ENCODE data around the gene ATP10B.
"Not testable (repeated sequence)": the region's sequence is repeated elsewhere in the genome, so short reads cannot be mapped to it uniquely, and the experiment has no call there.

Gene ATP10B

DNA sequence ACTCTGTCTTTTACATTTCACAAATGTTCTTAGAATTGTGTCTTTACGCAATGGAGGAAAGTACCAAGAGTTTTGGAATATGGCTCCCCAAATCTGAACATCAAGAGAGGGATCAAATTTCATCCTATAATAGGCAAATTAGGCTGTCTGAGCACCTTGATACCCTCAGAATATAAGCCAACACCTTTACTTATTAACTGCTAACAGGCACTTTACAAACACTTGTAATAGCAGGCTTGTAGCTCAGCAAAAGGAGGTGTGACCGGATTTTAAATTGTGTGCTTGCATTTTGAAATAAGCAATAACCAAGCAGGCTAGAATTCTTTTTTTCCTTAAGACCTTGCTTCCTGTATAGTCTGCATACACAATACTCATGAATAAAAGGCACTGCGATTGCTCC, 92.0 kb downstream of the ATP10B start:
- no peak for DNase-seq (ENCODE audit: low spot score)

DNA sequence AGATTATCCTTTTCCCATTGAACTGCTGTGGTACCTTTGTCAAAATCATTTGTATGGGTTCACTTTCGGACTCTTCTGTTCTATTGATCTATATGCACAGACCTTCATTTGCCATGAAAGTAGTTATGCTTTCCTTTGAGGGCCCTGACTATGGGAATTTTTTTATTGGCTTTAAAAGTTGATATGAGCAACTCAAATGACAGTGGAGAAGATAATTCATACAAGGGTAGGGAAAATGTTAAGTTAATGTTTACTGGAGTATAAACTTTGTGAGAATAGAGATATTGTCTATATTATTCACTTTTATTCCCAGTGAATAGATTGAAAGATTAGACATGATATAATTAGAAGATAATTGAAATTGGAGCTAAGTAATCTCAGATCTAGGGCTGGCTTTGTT, 94.8 kb downstream of the ATP10B start:
- DNase-seq (ENCODE audit: low spot score), result no peak

DNA sequence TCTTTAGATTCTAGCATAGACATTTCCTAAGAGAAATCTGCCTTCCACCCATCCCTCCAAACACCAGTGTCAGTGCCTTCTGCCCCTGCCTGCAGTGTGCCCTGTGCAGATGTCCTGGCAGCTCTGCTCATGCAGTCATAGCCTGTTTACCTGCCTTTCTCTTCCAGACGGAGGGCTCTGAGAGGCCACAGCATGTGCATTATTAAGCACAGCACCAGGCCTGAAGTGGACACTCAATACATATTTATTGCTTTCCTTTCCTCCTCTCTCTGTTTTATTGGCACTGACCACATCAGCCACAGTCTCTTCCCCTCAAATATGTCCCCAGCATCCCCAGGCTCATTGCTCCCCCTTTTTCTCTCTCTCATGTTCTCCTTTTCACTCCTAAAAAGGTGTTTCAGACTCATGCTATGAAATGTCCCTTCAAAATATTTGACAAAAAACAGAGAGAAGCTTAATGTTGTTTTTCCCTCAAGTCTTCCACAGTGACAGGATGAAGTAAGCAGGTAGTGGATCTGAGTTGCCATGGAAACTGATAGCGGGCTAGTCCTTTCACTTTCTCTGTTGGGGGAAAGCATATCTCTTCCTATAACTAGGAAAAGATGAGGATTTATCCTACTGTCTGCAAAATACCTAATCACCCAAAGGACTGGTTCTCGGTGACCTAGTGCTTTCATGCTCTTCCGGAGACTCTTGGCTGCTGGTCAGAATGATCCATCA, 100.9 kb downstream of the ATP10B start:
- DNase-seq (ENCODE audit: low spot score), result no peak

DNA sequence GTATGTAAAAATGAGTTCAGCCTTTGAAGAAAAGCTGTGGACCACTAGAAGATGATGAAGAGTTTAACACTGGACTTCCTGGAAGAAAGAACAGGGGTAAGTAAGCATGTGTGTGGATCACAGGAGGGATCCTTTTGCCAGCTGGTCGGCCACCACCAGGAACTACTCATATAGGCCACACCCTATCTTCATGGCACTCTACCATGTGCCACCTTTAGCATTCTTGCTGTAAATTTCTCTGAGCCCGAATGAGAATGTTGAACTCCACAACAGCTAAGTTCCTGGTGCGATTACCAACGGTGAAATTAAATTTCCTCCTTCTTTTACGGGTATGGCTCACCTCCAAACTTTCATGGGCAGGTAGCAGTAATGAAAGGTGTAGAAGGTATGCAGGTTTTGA, 102.3 kb downstream of the ATP10B start:
- no peak for DNase-seq (ENCODE audit: low spot score)

DNA sequence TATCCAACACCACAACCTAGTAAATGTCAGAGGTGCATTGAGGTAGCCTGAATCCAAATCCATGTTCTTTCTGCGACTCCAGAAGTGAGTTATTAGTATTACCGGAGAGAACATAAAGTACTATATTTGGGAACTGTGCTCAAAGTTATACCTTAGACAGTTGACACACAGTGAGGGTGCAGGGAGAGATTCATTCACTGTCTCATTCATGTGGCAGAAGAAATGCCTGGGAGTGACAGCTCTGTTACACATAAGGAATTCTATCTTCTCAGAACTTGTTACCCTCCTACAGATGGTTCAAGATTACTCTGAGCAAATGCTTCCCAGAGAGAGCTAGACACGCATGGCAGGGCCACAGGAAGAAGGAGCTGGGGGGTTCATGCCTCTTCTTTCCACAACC, 103.0 kb downstream of the ATP10B start:
- no peak for DNase-seq (ENCODE audit: low spot score)

DNA sequence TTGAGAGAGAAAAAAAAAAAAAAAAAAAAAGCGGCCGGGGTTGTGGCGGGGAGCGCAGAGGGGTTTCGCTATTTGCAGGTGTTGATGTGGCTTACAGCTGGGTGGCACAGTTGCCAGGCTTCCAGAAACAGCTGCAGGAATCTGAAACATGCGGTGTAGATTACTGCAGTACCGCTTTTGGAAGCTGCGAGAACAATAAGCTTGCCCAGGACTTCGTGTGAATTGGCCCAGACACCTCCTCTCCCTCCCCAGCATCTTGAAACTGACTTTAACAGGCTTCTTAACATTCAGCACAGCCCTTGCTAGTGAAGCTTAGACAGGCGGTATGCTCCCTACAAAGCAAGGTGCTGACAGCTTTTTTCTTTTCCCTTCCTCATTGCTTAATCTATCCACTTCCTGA, 104.0 kb downstream of the ATP10B start:
- DNase-seq (ENCODE audit: low spot score), result no peak

DNA sequence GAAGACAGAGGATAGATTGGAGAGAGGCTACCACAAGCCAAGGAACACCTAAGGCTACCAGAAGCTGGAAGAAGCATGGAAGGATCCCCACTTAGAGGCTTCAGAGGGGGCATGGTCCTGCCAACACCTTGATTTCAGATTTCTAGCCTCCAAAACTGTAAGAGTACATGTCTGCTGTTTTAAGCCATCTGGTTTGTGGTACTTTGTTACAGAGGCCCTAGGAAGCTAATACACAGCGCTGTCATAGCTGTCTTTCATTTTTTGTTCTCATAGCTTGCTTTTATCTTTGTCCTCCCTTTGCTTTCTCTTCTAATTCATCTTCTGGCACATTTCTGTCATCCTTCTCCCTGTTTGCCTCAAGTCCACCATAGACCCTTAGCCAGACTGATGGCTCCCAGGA, 104.5 kb downstream of the ATP10B start:
- no peak for DNase-seq (ENCODE audit: low spot score)

DNA sequence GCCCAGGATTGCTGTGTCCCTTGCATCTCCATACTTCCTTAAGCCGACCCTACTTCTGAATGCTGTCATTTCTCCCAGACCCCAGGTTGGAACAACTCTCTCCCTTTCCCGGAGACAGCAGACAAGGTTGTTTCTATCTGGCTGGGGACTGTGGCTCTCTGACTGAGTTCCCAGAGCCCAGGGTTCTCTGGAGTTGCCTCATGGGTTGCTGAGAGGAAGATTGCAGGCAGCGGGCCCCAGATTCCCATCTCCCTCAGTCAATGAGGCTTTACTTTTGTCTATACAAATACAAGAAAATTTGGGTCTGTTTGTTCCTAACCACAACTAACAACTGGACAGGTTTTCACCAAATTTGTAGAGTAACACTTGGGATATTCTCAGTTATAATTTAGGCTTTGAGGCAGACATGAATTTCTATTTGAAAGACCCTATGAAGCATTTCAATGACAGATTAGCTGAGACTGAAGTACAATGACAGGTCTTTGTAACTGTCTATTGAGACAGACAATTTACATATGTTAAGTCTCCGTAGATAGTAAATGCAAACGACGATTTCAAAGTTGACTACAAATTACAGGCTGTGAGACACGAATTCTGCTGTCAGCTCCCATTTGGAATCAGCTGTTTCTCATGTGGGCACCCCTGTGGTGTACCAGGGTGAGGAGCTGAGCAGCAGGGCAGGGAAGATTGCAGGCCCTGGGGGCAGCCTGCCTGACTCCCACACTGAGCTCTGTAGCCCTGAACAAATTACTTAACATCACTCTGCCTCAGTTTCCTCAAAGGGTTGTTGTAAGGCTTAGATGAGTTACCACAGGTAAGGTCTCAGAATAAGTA, 107.5 kb downstream of the ATP10B start:
- DNase-seq (ENCODE audit: low spot score), result no peak

DNA sequence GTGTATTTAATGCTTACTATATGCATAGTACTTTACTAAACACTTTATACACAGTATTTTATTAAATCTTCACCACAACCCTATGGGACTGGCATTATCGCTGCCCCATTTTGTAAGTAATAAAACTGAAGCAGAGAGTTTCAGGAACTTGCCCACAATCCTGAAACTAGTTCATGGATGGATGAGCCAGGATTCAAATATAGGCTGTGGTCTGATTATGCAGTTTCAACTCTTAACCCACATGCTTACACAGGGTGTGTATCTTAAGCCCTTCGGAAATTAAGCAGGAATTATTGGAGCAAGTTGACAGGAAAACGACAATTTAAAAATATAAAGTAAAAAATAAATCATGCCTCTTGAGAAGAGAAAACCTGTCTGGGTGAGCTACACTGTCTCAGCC, 109.0 kb downstream of the ATP10B start:
- DNase-seq (ENCODE audit: low spot score), result no peak

DNA sequence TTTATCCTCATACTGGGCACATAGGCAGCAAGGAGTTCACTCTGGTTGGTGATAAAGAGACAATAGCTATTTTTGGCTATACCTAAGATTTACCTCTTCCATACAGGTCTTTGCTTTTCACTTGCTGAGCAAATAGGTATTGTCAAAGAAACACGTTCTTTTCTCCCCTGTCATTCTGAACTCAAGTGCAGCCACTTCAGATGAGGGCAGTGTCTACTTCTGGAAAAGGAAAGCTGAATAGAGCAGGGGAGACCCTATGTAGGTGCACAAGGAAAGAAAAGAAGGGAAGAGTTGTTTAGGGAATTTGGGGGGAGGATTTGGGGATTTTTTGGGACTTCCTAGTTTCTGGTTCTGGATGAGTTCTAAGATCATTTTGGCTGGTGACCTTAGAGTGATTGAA, 109.6 kb downstream of the ATP10B start:
- no peak for DNase-seq (ENCODE audit: low spot score)

DNA sequence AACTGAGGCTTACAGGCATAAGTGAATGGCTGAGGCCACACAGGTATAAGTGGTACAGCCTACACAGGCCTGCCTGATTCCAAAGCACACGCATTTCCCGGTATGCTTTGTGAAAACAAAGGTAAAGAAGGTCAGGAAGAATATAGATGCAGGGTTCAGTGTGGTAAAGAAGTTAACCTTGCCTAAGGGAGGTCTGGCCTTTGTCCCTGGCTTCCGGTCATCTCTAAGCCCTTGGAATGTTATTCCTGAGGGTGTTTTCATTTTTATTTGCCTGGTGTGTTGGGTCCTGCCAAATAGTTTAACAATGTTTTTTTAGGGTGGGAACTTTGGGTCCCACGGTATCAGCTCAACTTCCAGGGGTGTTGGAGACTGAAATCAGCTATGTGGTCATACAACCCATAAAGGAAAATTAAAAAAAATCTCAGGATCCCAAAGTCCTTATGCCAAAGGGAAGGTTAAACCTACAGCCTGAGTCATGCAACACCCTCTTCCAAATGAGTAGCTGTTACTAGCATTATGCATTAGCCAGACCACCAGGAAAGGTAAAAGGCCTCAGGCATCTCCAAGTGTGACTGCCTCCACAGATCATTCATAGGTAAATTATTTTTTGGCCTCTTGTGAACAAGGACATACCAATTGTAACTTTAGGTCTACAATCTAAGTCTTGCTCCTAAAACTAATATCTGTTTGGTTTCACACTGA, 124.6 kb downstream of the ATP10B start:
- no peak for DNase-seq (ENCODE audit: low spot score)

DNA sequence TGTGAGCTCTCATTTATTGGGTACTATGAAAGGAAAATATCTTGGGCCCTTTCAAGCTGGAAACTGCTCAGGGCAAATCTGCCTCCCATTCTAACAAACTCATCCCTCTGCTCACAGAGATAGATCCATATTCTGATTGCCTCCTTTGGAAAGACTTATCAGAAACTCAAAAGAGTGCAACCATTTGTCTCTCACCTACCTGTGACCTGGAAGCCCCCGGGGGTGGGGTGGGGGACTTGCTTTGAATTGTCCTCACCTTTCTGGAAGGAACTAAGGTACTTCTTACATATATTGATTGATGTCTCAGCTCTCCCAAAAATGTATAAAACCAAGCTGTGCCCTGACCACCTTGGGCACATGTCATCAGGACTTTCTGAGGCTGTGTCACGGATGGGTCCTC, 125.3 kb downstream of the ATP10B start:
- DNase-seq (ENCODE audit: low spot score), result no peak

DNA sequence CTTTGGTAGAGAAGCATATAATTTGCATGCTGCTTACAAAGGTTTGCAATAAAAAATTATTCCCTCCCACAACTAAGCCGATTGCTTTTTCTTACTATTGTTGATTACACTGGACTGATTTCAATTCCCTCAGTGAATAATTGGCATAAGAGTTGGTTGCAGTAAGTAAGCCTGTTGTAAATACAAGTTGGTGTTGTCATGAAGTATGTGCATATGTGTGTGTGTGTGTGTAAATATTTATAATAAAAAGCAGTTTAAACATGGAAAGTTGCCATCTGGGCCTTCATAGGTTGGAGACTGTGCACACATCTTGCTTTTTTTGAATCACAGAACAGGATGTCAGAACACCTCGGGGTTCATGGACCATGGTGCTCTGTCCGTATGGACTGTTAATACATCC, 131.2 kb downstream of the ATP10B start:
- DNase-seq (ENCODE audit: low spot score), result no peak

DNA sequence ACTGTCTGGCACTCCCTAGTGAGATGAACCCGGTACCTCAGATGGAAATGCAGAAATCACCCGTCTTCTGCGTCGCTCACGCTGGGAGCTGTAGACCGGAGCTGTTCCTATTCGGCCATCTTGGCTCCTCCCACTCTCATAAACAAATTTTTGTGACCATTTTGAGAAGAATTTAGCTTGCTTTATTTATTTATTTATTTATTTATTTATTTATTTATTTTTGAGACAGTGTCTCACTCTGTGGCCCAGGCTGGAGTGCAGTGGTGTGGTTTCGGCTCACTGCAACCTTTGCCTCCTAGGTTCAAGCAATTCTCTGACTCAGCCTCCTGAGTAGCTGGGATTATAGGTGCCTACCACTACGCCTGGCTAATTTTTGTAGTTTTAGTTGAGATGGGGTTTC, 136.5 kb downstream of the ATP10B start:
- DNase-seq (ENCODE audit: low spot score), result not testable (repeated sequence)

DNA sequence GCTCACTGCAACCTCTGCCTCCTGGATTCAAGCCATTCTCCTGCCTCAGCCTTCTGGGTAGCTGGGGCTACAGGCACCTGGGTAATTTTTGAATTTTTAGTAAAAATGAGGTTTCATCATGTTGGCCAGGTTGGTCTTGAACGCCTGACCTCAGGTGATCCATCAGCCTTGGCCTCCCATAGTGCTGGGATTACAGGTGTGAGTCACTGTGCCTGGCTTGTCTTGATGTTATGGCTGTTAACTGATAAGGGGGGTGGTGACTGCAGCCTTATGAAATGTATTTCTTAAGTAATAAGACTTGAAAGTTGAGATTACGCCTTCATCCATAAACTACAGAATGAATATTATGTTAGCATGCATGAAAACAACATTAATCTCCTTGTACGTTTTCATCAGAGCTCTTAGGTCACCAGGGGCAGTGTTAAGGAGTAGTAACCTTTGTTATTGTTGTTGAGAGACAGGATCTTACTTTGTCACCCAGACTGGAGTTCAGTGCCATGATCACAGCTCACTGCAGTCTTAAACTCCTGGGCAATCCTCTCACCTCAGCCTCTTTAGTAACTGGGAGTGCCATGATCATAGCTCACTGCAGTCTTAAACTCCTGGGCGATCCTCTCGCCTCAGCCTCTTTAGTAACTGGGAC, 148.3 kb downstream of the ATP10B start:
- no peak for DNase-seq (ENCODE audit: low spot score)

DNA sequence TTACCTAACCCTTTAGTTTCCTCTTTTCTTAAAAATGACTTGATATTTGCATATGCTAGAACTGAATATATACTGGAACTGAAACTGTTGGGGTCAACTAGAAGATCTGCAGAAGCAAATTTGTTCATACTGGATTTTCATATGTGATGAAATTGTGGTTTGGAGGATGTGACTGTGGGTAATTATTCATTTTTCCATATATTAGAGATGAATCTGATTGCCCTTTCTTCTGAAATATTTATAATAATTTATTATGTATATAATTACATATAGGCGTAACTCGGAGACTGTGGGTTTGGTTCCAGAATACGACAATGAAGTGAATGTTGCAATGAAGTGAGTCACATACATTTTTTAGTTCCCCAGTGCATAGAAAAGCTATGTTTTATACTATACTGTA, 149.1 kb downstream of the ATP10B start:
- DNase-seq (ENCODE audit: low spot score), result no peak

DNA sequence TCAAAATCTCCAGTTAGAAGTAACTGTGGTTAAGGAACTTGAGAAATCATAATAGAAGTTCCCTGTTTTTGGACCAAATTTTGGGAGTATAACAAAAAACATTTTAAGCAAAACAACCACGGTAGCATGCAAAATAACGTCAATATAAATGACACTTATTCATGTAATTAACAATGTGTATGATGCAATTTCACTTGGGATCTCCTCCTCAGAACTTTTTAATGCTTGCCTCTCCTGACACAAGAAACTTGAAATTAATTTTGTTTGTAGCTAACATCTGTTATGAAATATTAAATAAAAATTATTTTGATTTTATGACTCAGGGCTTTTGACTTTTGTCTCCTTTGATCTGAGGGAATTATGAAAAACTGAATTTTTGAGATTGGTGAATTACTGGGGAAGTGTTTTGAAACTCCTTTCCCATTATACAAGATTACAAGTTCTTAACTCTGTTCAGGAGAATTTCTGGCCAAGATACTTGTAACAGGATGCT, 149.7 kb downstream of the ATP10B start:
- no peak for DNase-seq (ENCODE audit: low spot score)

DNA sequence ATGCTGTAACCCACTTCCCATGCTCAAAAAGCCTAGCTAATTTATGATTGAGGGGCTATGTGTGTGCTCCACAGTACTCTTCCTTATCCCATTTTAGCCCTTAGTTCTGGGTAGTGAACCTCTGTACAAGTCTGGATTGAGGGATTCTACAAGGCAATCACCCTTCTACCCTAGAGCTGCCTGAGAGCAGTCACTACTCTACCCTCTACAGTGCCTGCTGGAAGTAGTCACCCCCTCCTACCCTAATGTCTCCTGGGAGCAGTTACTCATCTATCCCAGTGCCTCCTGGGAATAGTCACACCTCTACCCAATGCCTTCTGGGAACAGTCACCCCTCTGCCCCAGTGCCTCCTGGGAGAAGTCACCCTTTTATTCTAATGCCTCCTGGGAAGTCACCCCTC, 150.6 kb downstream of the ATP10B start:
- no peak for DNase-seq (ENCODE audit: low spot score)

DNA sequence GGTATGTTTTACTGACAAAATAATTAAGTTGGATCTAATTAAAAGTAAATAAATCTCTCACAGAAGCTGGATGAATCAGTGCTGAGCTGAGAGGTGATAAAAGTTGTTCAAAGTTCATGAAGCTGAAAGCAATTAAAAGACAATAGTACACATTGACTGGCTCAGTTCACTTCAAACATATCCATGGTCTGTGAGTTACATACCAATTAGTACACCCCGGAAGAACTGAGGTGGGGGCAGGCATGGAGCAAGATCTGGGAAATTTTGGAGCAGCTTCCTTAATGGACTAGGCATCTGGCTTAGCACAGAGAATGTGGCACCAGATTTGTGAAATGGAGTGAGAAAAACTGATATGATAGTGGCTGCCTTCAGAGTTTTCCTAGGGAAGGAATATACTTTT, 152.7 kb downstream of the ATP10B start:
- DNase-seq (ENCODE audit: low spot score), result no peak

DNA sequence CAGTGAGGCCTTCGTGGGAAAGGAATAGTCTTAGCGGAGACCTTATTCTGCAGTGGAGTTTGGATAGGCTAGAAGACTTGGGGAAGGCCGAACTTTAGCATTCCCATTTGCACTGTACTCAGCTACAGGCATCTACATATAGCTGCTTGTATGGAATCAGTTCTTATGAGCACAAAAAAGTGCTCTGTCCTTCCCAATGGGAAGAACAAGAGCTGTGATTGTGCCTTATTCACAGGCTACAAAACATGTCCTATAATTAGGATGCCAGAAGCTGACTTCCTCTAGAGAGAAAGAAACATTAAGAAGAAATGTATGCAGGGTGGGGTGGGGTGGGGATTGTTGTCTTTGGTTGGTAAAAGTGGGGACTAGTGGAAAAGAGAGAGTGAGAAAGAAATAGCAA, 154.7 kb downstream of the ATP10B start:
- DNase-seq (ENCODE audit: low spot score), result no peak

DNA sequence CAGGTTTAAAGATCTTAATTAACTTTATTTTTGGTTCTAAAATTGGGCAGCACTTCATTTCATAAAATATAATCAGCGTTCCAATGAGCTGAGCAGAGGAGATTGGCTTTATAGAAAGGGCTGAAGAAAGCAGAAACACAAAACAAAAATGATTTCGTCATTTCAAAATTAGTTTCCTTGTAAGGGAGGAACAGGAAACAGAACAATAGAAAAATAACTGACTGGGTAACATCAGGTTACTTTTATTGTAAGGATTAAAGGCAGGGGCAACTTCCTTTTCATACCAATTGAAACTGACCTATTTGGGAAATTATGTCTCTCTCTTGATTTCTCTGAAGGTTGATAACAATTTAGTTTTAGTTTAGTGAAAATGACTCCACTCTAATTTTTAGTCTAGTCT, 157.1 kb downstream of the ATP10B start:
- no peak for DNase-seq (ENCODE audit: low spot score)

DNA sequence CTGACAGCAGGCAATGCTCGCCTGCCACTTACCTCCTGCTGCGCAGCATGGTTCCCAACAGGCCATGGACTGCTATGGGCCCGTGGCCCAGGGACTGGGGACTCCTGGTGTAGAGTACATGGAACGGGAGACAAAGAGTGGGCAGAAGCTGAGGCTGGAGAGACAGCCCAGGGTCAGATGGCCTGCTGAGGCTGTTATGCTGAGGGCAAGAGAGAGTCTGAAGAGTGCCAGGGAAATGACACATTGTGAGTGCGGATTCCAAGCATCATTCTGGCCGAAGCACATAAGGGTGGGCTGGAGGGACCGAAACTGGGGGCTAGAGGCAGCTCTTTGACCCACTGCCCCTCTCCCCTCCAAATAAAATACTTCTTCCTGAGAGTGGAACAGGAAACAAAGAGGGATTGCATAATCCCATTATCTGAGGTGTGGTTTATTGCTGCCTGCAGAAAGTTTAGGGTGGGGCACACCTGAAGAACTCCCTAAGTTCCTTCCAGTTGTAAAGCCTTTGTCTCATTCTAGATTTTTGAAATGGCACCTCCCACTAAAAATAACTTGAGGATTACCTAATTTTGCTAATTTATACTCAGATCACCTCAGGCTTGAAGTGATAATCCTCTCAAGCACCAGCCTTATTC, 158.1 kb downstream of the ATP10B start:
- DNase-seq (ENCODE audit: low spot score), result no peak

Measured in AG20443 (cell line).